Activated CD8-positive, alpha-beta memory T cell treated with anti-CD3 and anti-CD28 coated beads, Interleukin-2, amount 10 ng/mL, durations not matched to agents 7 days and 5 days (primary cell): Measurements from ENCODE around the gene KCNJ9. TPM values are rescaled to one million over a fixed set of nuclear protein-coding genes. Genes with fewer than 3 reads are reported as not detected.
"Not testable (repeated sequence)": the region's sequence is repeated elsewhere in the genome, so short reads cannot be mapped to it uniquely, and the experiment has no call there.

Experiments used
- ATAC-seq: fragments of 150-1000 bp; cut with Tn5 transposase; one replicate; pipeline ENCODE4 v1.10.0; 2021; ENCODE audit warnings: moderate library complexity
- CTCF ChIA-PET: fragments of 350-600 bp; sonication (Branson Sonifier 250); formaldehyde crosslinking; loops from one replicate; lab custom pipeline; 2021; ENCODE audit warnings: antibody characterized with exemption; lab: Charles Lee
- DNase-seq: peaks from one replicate; pipeline ENCODE4 v3.0.0-alpha.2; 2020
- H3K27ac Mint-ChIP-seq: one replicate; pipeline ENCODE4 v1.8.0; 2021; ENCODE audit warnings: mild to moderate bottlenecking, mixed read lengths
- H3K27me3 Mint-ChIP-seq: one replicate; pipeline ENCODE4 v1.8.0; 2021; ENCODE audit warnings: mixed read lengths
- H3K36me3 Mint-ChIP-seq: one replicate; pipeline ENCODE4 v1.8.0; 2021; ENCODE audit warnings: mild to moderate bottlenecking, mixed read lengths
- H3K4me1 Mint-ChIP-seq: one replicate; pipeline ENCODE4 v1.8.0; 2021; ENCODE audit warnings: mixed read lengths
- H3K4me3 Mint-ChIP-seq: one replicate; pipeline ENCODE4 v1.8.0; 2021; ENCODE audit warnings: mild to moderate bottlenecking, moderate library complexity, mixed read lengths
- H3K9me3 Mint-ChIP-seq: one replicate; pipeline ENCODE4 v1.8.0; 2022; ENCODE audit warnings: low read depth, mixed read lengths
- total RNA-seq, 2 experiments: library from RNA; stranded (reverse); gene quantifications; one replicate each; pipeline ENCODE4 v1.2.3, GENCODE V29; 2021

Gene KCNJ9
- total RNA-seq, result not detected

DNA sequence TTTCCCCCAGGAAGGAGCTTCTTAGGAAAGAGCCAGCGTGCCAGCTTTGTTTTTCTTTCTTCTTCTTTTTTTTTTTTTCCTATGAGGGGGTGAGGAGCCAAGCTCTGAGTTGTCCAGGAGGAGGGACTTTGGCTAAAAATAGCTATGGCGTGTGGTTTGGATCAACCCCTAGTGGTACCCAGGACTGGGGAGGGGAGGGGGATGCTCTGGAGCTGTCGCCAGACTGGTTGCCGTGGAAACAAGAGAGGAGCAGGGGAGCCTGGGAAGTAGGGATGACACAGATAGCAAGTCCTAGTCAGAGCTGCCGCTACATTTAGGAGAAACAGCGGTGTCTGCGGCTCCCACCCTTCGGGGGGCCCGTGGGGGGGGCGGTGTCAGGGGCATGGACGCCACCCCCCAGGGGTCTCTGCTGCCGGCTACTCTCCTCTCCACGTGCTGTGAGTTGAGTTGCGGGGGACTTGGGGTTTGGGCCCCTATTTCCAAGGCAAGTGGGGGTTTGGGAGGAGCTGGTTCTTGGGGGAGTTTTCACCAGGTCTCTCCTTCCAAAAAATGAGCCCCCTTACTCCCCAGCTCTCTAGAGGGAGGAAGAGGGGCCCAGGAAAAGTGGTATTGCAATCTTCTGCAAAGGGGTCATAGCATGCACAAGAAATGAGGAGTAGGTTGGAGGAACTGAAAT, at the start of gene KCNJ9:
Gene KCNJ9, plus strand, starts transcription at position 278 of the 676 bp plus-strand sequence. CDS start 2,493 bp downstream, outside the sequence.
- no peaks in the 10 kb centered on the region for H3K9me3 Mint-ChIP-seq
- no peaks in the 10 kb centered on the region for H3K36me3 Mint-ChIP-seq
- H3K27me3 Mint-ChIP-seq, result peaks cover 55% of the 10 kb centered on the region
- ATAC-seq (no peak), DNase-seq (no peak)
- CTCF ChIA-PET, result interaction anchor here (1.3 to 28.8 kb wide), 5 partner anchors 16 to 144 kb away, joined by 3 to 633 read pairs (median 26); partner anchors contain the start of genes IGSF8, KCNJ10 and PIGM
- H3K4me3 Mint-ChIP-seq, result no peak within 1 kb of the TSS
- H3K4me1 Mint-ChIP-seq, result peaks cover 10% of the 10 kb centered on the region
- no peak within 1 kb of the TSS for H3K27ac Mint-ChIP-seq

GRCh38 chr1:160032165-160032820, 49.0 kb upstream of the KCNJ9 start:
- CTCF ChIA-PET, result interaction anchor here (1.0 to 4.4 kb wide), 6 partner anchors 9 to 53 kb away, joined by 4 to 47 read pairs (median 16); partner anchors contain the start of gene KCNJ9
- Mint-ChIP-seq H3K4me1 (peaks cover 27% of the 10 kb centered on the region), H3K4me3 (peak overlapping the region; percentile 87), H3K27ac (peak overlapping the region; percentile 85), H3K36me3 (peaks cover under 1% of the 10 kb centered on the region), H3K27me3 (no peaks in the 10 kb centered on the region), H3K9me3 (no peaks in the 10 kb centered on the region)
- ATAC-seq (no peak), DNase-seq (no peak)

- H3K9me3 Mint-ChIP-seq, result no peaks in the 10 kb centered on the region
- DNase-seq (no peak), ATAC-seq (no peak)
- H3K36me3 Mint-ChIP-seq, result no peaks in the 10 kb centered on the region
- H3K4me1 Mint-ChIP-seq, result no peaks in the 10 kb centered on the region
- H3K27me3 Mint-ChIP-seq, result peaks cover 10% of the 10 kb centered on the region
- CTCF ChIA-PET, result interaction anchor here (40.9 kb wide), 1 partner anchor 40 kb away, joined by 633 read pairs; the partner anchor contains the start of genes KCNJ10 and KCNJ9
- H3K27ac Mint-ChIP-seq, result no peak overlapping the region
- H3K4me3 Mint-ChIP-seq, result no peak overlapping the region
Measured at GRCh38 chr1:160040476-160040875, 40.9 kb upstream of the KCNJ9 start.

DNA sequence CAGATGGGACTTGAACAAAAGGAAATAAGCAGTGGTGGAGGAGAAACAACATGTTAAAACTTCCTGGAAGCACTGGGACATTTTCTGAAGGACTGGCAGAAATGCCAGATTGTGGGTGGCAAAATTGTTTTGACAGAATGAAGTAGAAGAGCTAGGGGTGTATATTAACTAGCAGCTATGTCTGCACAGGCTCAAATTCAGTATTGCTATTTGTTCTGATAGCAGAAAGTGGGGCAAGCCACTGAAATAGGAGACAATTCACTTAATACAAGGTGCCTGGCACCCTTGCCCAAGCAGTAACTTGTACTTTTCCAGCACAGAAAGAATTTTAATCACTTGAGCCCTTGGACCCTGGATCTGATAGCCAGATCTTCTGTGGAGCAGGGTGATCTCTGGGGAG, 37.8 kb upstream of the KCNJ9 start:
- DNase-seq, result no peak
- no peak overlapping the region for H3K4me3 Mint-ChIP-seq
- H3K9me3 Mint-ChIP-seq, result no peaks in the 10 kb centered on the region
- H3K4me1 Mint-ChIP-seq, result peaks cover 12% of the 10 kb centered on the region
- ATAC-seq, result no peak
- no peaks in the 10 kb centered on the region for H3K36me3 Mint-ChIP-seq
- CTCF ChIA-PET, result interaction anchor here (0.6 to 40.9 kb wide), 2 partner anchors 14 to 37 kb away, joined by 3 to 633 read pairs; partner anchors contain the start of genes KCNJ10 and KCNJ9
- no peak overlapping the region for H3K27ac Mint-ChIP-seq
- peaks cover 20% of the 10 kb centered on the region for H3K27me3 Mint-ChIP-seq

- CTCF ChIA-PET, result interaction anchor here (0.7 to 40.9 kb wide), 19 partner anchors 8 to 331 kb away, joined by 3 to 633 read pairs (median 5); partner anchors contain the start of genes KCNJ10, KCNJ9 and PIGM
- no peak for DNase-seq
- H3K27ac Mint-ChIP-seq, result no peak overlapping the region
- H3K4me3 Mint-ChIP-seq, result no peak overlapping the region
- peaks cover 12% of the 10 kb centered on the region for H3K4me1 Mint-ChIP-seq
- peaks cover 29% of the 10 kb centered on the region for H3K27me3 Mint-ChIP-seq
- no peak for ATAC-seq
- H3K36me3 Mint-ChIP-seq, result no peaks in the 10 kb centered on the region
- H3K9me3 Mint-ChIP-seq, result no peaks in the 10 kb centered on the region
Measured at GRCh38 chr1:160045653-160046052, 35.7 kb upstream of the KCNJ9 start.

DNA sequence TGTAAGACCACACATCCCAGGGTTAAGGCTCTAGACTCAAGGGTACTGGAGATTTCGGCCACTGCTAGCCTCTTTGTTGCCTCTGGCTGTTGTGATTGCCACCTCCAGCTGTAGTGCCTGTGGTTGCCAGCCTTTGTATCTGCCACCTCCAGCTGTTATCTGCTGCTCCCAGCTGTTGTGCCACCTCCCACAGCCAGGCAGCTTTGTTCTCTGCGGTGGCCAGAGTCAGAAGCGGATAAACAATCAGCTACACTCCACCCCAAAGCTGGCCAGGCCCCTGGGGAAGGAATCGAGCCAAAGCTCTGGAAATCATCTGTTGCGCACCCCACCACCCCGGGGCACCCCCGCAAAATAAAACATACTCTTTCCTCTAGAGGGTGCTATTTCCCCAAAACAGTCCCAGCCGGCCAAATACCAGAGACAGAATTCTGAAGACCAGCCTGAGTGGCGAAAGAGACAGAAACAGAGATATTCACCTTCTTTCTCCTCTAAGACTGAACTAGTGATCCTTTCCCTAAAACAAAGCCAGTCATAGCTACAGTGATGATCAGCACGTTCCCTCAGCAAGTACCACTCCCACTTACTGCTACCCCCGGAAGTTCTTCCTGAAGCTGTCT, 34.7 kb upstream of the KCNJ9 start:
- peak; percentile 56 for DNase-seq
- Mint-ChIP-seq H3K4me1 (peaks cover 12% of the 10 kb centered on the region), H3K9me3 (no peaks in the 10 kb centered on the region), H3K27ac (peak overlapping the region; percentile 42), H3K4me3 (peak overlapping the region; percentile 62), H3K36me3 (no peaks in the 10 kb centered on the region), H3K27me3 (peaks cover 35% of the 10 kb centered on the region)
- ATAC-seq, result peak; percentile 87
- CTCF ChIA-PET, result interaction anchor here (0.6 to 40.9 kb wide), 24 partner anchors 9 to 818 kb away, joined by 3 to 633 read pairs (median 5); partner anchors contain the start of genes IGSF8, KCNJ10, KCNJ9 and PIGM

DNA sequence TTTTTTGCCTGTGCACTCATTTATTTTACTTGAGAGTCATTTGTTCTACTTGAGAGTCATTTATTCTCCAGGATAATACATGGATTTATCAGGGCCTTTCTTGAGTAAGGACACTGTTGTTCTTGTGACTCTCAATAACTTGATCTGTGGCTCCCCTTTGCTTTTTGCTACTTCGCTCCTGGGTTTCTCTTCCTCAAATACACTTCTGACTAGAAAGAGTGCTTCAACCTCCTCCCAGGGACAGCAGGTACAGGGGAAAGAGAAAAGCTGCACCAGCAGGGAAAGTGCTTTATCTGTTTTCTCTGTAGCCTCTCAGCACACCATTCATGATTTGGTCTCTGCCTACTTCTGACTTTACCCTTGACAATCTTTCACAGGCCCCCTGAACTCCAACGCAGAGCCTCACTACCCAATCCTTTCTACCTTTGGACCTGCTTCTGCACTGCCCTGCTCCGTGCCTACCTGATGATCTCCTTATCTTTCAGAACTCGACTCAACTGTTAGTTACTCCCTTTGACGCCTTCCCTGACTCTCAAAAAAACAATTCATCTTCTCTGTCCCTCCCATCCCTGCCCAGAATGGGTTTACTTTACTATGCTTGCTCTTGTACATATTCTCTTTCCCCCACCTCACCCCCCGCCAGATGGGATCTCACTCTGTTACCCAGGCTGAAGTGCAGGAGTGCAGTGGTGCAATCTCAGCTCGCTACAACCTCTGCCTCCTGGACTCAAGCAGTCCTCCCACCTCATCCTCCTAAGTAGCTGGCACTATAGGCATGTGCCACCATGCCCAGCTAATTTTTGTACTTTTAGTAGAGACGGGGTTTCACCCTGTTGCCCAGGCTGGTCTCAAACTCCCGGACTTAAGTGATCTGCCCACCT, 34.0 kb upstream of the KCNJ9 start:
- no peaks in the 10 kb centered on the region for H3K9me3 Mint-ChIP-seq
- H3K4me1 Mint-ChIP-seq, result peaks cover 12% of the 10 kb centered on the region
- peak overlapping the region; percentile 42 for H3K27ac Mint-ChIP-seq
- H3K4me3 Mint-ChIP-seq, result peak overlapping the region; percentile 62
- DNase-seq (no peak), ATAC-seq (no peak)
- no peaks in the 10 kb centered on the region for H3K36me3 Mint-ChIP-seq
- peaks cover 39% of the 10 kb centered on the region for H3K27me3 Mint-ChIP-seq
- CTCF ChIA-PET, result interaction anchor here (0.6 to 40.9 kb wide), 20 partner anchors 9 to 818 kb away, joined by 3 to 633 read pairs (median 6); partner anchors contain the start of genes IGSF8, KCNJ10, KCNJ9 and PIGM

GRCh38 chr1:160048335-160048734, 33.0 kb upstream of the KCNJ9 start:
- CTCF ChIA-PET, result interaction anchor here (1.4 to 40.9 kb wide), 2 partner anchors 12 to 32 kb away, joined by 3 to 633 read pairs; partner anchors contain the start of genes KCNJ10 and KCNJ9
- Mint-ChIP-seq H3K4me3 (no peak overlapping the region), H3K36me3 (no peaks in the 10 kb centered on the region), H3K27ac (no peak overlapping the region), H3K9me3 (no peaks in the 10 kb centered on the region), H3K4me1 (peaks cover 12% of the 10 kb centered on the region), H3K27me3 (peaks cover 43% of the 10 kb centered on the region)
- ATAC-seq (no peak), DNase-seq (no peak)

GRCh38 chr1:160049101-160049500, 32.2 kb upstream of the KCNJ9 start:
- peaks cover 12% of the 10 kb centered on the region for H3K4me1 Mint-ChIP-seq
- no peaks in the 10 kb centered on the region for H3K9me3 Mint-ChIP-seq
- DNase-seq, result no peak
- ATAC-seq, result no peak
- H3K27ac Mint-ChIP-seq, result no peak overlapping the region
- CTCF ChIA-PET, result interaction anchor here (1.4 to 40.9 kb wide), 2 partner anchors 13 to 31 kb away, joined by 3 to 633 read pairs; partner anchors contain the start of genes KCNJ10 and KCNJ9
- H3K36me3 Mint-ChIP-seq, result no peaks in the 10 kb centered on the region
- H3K27me3 Mint-ChIP-seq, result peaks cover 42% of the 10 kb centered on the region
- H3K4me3 Mint-ChIP-seq, result no peak overlapping the region

DNA sequence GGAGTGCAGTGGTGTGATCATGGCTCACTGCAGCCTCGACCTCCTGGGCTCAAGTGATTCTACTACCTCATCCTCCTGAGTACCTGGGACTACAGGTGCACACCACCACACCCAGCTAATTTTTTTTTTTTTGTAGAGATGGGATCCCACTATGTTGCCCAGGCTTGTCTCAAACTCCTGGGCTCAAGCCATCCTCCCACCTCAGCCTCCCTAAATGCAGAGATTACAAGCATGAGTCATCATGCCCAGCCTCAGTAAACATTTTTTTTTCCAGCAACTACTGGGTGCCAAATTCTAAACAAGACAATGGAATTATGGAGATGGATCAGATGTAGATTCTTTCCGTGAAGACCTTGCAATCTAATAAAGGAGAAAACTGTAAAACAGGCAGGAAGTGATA, 31.2 kb upstream of the KCNJ9 start:
- not testable (repeated sequence) for ATAC-seq, H3K4me3 Mint-ChIP-seq
- H3K4me1 Mint-ChIP-seq, result peaks cover 12% of the 10 kb centered on the region

DNA sequence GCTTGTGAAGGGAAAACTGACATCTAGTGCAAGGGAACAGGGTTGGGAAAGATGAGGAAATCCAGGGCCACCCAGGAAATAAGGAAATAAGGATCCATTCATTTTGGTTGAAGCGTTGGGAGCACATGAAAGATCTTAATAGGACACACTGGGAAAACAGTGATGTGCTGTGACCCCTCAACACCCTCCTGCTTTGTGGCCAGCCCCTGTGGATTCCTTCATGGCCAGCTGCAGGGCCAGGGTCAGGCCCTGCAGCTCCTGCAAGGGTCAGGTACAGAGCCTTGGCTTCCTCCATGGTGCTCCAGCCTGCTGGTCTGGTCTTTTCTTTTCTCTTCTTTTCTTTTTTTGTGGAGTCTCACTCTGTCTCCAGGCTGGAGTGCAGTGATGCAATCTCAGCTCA, 30.7 kb upstream of the KCNJ9 start:
- Mint-ChIP-seq H3K9me3 (no peaks in the 10 kb centered on the region), H3K27ac (no peak overlapping the region), H3K36me3 (no peaks in the 10 kb centered on the region), H3K4me1 (peaks cover 12% of the 10 kb centered on the region), H3K4me3 (no peak overlapping the region), H3K27me3 (peaks cover 43% of the 10 kb centered on the region)
- DNase-seq (no peak), ATAC-seq (no peak)
- CTCF ChIA-PET, result interaction anchor here (40.9 kb wide), 1 partner anchor 30 kb away, joined by 633 read pairs; the partner anchor contains the start of genes KCNJ10 and KCNJ9

More for the DNA sequence above, 31.2 kb upstream of the KCNJ9 start:
- H3K36me3 Mint-ChIP-seq, H3K9me3 Mint-ChIP-seq, H3K27ac Mint-ChIP-seq, DNase-seq: not testable (repeated sequence)
- CTCF ChIA-PET, result interaction anchor here (40.9 kb wide), 1 partner anchor 30 kb away, joined by 633 read pairs; the partner anchor contains the start of genes KCNJ10 and KCNJ9
- H3K27me3 Mint-ChIP-seq, result peaks cover 46% of the 10 kb centered on the region

DNA sequence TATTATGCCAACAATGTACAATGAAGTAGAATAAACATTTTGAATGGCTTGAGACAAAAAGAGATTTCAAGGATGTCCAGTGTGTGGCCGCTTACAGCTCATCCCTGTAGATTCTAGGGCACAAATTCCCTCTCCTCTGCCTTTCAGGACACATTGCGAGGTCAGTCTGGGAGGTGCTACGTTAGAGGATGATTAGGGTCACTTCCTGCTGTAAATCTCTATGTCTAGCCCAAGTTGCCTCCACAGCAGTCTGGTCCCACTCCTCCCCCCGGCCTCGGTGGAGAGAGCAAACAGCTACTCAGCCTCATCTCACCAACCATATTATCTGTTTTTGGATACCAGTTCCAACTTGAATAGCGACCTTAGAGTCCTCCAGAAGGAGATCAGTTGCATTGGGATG, 28.4 kb upstream of the KCNJ9 start:
- Mint-ChIP-seq H3K4me1 (no peaks in the 10 kb centered on the region), H3K27ac (no peak overlapping the region), H3K36me3 (no peaks in the 10 kb centered on the region), H3K9me3 (no peaks in the 10 kb centered on the region), H3K4me3 (no peak overlapping the region), H3K27me3 (peaks cover 55% of the 10 kb centered on the region)
- DNase-seq (no peak), ATAC-seq (no peak)
- CTCF ChIA-PET, result interaction anchor here (40.9 kb wide), 1 partner anchor 27 kb away, joined by 633 read pairs; the partner anchor contains the start of genes KCNJ10 and KCNJ9
